GM23338 (cell line): ENCODE results near the gene PDE6A. TPM values are rescaled to one million over a fixed set of nuclear protein-coding genes. Genes with fewer than 3 reads are reported as not detected.

Source experiments
- ATAC-seq: fragments of 200-7000 bp; cut with Tn5 transposase; 3 replicates; pipeline ENCODE4 v1.9.1; 2020
- DNase-seq: peaks from one replicate; pipeline ENCODE4 v3.0.0-alpha.2; 2015; ENCODE audit warnings: low spot score
- H2AFZ ChIP-seq: fragments of 200-600 bp; sonication (generic); 2 replicates; pipeline ENCODE4 v1.8.0; 2016; ENCODE audit warnings: antibody characterized with exemption, mild to moderate bottlenecking, moderate library complexity
- H3F3A ChIP-seq: fragments of 200-600 bp; sonication (generic); replicated peaks from 2 replicates; pipeline ENCODE4 v1.8.0; 2017; ENCODE audit warnings: antibody characterized with exemption, mixed run types, low read depth
- H3K27ac ChIP-seq: fragments of 200-600 bp; sonication (generic); 2 replicates; pipeline ENCODE4 v1.6.1; 2016; ENCODE audit warnings: low read depth
- H3K27me3 ChIP-seq: fragments of 200-600 bp; sonication (generic); 2 replicates; pipeline ENCODE4 v1.8.0; 2016; ENCODE audit warnings: mild to moderate bottlenecking, mixed run types, moderate library complexity; ENCODE audit not compliant: insufficient read depth
- H3K36me3 ChIP-seq: fragments of 200-600 bp; sonication (generic); 2 replicates; pipeline ENCODE4 v1.8.0; 2016; ENCODE audit warnings: mild to moderate bottlenecking; ENCODE audit not compliant: insufficient read depth
- H3K4me1 ChIP-seq: fragments of 200-600 bp; sonication (generic); 2 replicates; pipeline ENCODE4 v1.8.0; 2016; ENCODE audit warnings: mild to moderate bottlenecking, moderate library complexity; ENCODE audit not compliant: insufficient read depth
- H3K4me2 ChIP-seq: fragments of 200-600 bp; sonication (generic); 2 replicates; pipeline ENCODE4 v1.7.1; 2017; ENCODE audit warnings: mixed run types
- H3K4me3 ChIP-seq: fragments of 200-600 bp; sonication (generic); 2 replicates; pipeline ENCODE4 v1.6.1; 2016; ENCODE audit warnings: mixed run types
- H3K79me2 ChIP-seq: fragments of 200-600 bp; sonication (generic); replicated peaks from 2 replicates; pipeline ENCODE4 v1.8.0; 2017; ENCODE audit warnings: mild to moderate bottlenecking; ENCODE audit not compliant: insufficient read depth
- H3K9me2 ChIP-seq: fragments of 200-600 bp; sonication (generic); 2 replicates; pipeline ENCODE4 v1.8.0; 2017; ENCODE audit not compliant: insufficient read depth
- H4K20me1 ChIP-seq: fragments of 200-600 bp; sonication (generic); replicated peaks from 2 replicates; pipeline ENCODE4 v1.8.0; 2017; ENCODE audit warnings: mild to moderate bottlenecking; ENCODE audit not compliant: insufficient read depth
- H3K27ac Mint-ChIP-seq: 2 replicates; pipeline ENCODE4 v1.8.0; 2020; ENCODE audit warnings: inconsistent platforms, mild to moderate bottlenecking, moderate library complexity, mixed read lengths
- H3K27me3 Mint-ChIP-seq: 3 replicates; pipeline ENCODE4 v1.8.0; 2022; ENCODE audit warnings: low read depth, mild to moderate bottlenecking, moderate library complexity, mixed read lengths, inconsistent platforms; ENCODE audit not compliant: insufficient read depth, poor library complexity
- H3K36me3 Mint-ChIP-seq: 3 replicates; pipeline ENCODE4 v1.8.0; 2021; ENCODE audit warnings: low read depth, mild to moderate bottlenecking, inconsistent platforms, moderate library complexity, mixed read lengths
- H3K4me1 Mint-ChIP-seq: 3 replicates; pipeline ENCODE4 v1.8.0; 2020; ENCODE audit warnings: mild to moderate bottlenecking, inconsistent platforms, mixed read lengths
- H3K4me3 Mint-ChIP-seq: 3 replicates; pipeline ENCODE4 v1.8.0; 2021; ENCODE audit warnings: moderate library complexity, mild to moderate bottlenecking, inconsistent platforms, mixed read lengths
- H3K9me3 Mint-ChIP-seq: 3 replicates; pipeline ENCODE4 v1.8.0; 2020; ENCODE audit warnings: moderate library complexity, mild to moderate bottlenecking, inconsistent platforms, mixed read lengths
- CREB1 ChIP-seq: fragments of 250-450 bp; sonication (Bioruptor Pico); IDR thresholded peaks from 2 replicates; pipeline ENCODE4 v1.5.0; 2020; ENCODE audit warnings: low read depth, mild to moderate bottlenecking, moderate library complexity
- CTCF ChIP-seq, 2 experiments: fragments of 200-600 bp in 1 of 2; sonication (generic) in 1 of 2; conservative IDR thresholded peaks; 2 replicates each; pipeline versions ENCODE4 v1.5.1 to v1.6.1; 2016 to 2017; ENCODE audit warnings: antibody characterized with exemption in 2 of 2, low read depth in 2 of 2, mild to moderate bottlenecking in 2 of 2, moderate library complexity in 1 of 2
- ETS1 ChIP-seq: IDR thresholded peaks from 2 replicates; pipeline ENCODE4 v1.6.1; 2016; ENCODE audit warnings: antibody characterized with exemption
- EZH2 ChIP-seq: fragments of 200-600 bp; sonication (generic); IDR thresholded peaks from one replicate; pipeline ENCODE4 v1.8.0; 2017; ENCODE audit warnings: antibody characterized with exemption, mild to moderate bottlenecking, low read depth; ENCODE audit not compliant: unreplicated experiment
- NANOG ChIP-seq: IDR thresholded peaks from 2 replicates; pipeline ENCODE4 v1.6.1; 2016; ENCODE audit warnings: antibody characterized with exemption, borderline replicate concordance
- POLR2AphosphoS5 ChIP-seq: IDR thresholded peaks from 2 replicates; pipeline ENCODE4 v1.6.1; 2016; ENCODE audit warnings: antibody characterized with exemption, low read depth
- ZNF462 ChIP-seq: fragments of 250-450 bp; sonication (Bioruptor Pico); IDR thresholded peaks from 2 replicates; pipeline ENCODE4 v1.5.0; 2020; ENCODE audit warnings: mild to moderate bottlenecking, moderate library complexity
- polyA plus RNA-seq: library from polyadenylated mRNA; unstranded; fragments of >200 nt; fragmentation: Nextera tagmentation; extraction: Ambion mirVana; gene quantifications from 2 replicates; pipeline ENCODE4 v1.2.1, GENCODE V29; 2016
- total RNA-seq: library from RNA; depleted of rRNA; stranded (reverse); fragments of >200 nt; shearing (Covaris generic); gene quantifications from 2 replicates; pipeline ENCODE4 v1.2.3, GENCODE V29; 2014

PDE6A gene
- total and polyA plus RNA-seq, 2 experiments from 2014 or later = 0.08 TPM; not detected in 1

- Mint-ChIP-seq H3K27me3 (peaks cover 8% of the 10 kb centered on the region), H3K27ac (peak within 1 kb of the TSS; percentile 98), H3K36me3 (no peaks in the 10 kb centered on the region), H3K4me1 (peaks cover 16% of the 10 kb centered on the region), H3K4me3 (peak within 1 kb of the TSS; percentile 95), H3K9me3 (no peaks in the 10 kb centered on the region; the same call in 2 of the 3 replicates)
- H2AFZ ChIP-seq = peak within 1 kb of the TSS; percentile 87
- no peaks in the 10 kb centered on the region for H3K9me2 ChIP-seq
- peaks cover 8% of the 10 kb centered on the region; the same call in 1 of the 2 replicates for H3F3A ChIP-seq
- ATAC-seq (peak; percentile 96), DNase-seq (peak; percentile 98)
- no peaks in the 10 kb centered on the region; the same call in 1 of the 2 replicates for H4K20me1 ChIP-seq
- peak within 1 kb of the TSS; percentile 95 for H3K27ac ChIP-seq
- TF ChIP-seq POLR2AphosphoS5 = peak; percentile 96
- no peak for TF ChIP-seq CTCF (conservative IDR thresholded peaks at IDR 0.05; ENCODE audit: low read depth in 2 of 2)
- TF ChIP-seq ETS1 = no peak; the same call in 1 of the 2 replicates
- TF ChIP-seq CREB1 = no peak
- peaks cover 11% of the 10 kb centered on the region for H3K27me3 ChIP-seq
- no peaks in the 10 kb centered on the region for H3K79me2 ChIP-seq
- no peaks in the 10 kb centered on the region for H3K36me3 ChIP-seq
- H3K4me3 ChIP-seq = peak within 1 kb of the TSS; percentile 89
- peak within 1 kb of the TSS; percentile 89 for H3K4me2 ChIP-seq
- peaks cover 10% of the 10 kb centered on the region; the same call in 1 of the 2 replicates for H3K4me1 ChIP-seq
Observed at GRCh38 chr5:149960272-149961185, 15.9 kb upstream of the PDE6A start, which contains the start of gene SLC26A2. Gene SLC26A2 (plus strand): TSS chr5:149960758. CDS start chr5:149977653, 16,895 bp downstream.

- no peaks in the 10 kb centered on the region; the same call in 1 of the 2 replicates for H4K20me1 ChIP-seq
- H3K36me3 ChIP-seq = no peaks in the 10 kb centered on the region
- H3K4me1 Mint-ChIP-seq = peaks cover 16% of the 10 kb centered on the region
- H3K27ac ChIP-seq = peak overlapping the region; percentile 95
- peaks cover 8% of the 10 kb centered on the region; the same call in 1 of the 2 replicates for H3F3A ChIP-seq
- peak overlapping the region; percentile 98 for H3K27ac Mint-ChIP-seq
- H3K27me3 ChIP-seq = peaks cover 11% of the 10 kb centered on the region
- no peaks in the 10 kb centered on the region for H3K9me2 ChIP-seq
- ATAC-seq = peak; percentile 16
- no peaks in the 10 kb centered on the region; the same call in 2 of the 3 replicates for H3K9me3 Mint-ChIP-seq
- H3K79me2 ChIP-seq = no peaks in the 10 kb centered on the region
- peaks cover 10% of the 10 kb centered on the region; the same call in 1 of the 2 replicates for H3K4me1 ChIP-seq
- peak; percentile 69 for DNase-seq
- H2AFZ ChIP-seq = peak overlapping the region; percentile 87
- H3K4me3 Mint-ChIP-seq = peak overlapping the region; percentile 95
- peaks cover 8% of the 10 kb centered on the region for H3K27me3 Mint-ChIP-seq
- peak overlapping the region; percentile 88 for H3K4me2 ChIP-seq
- peak overlapping the region; percentile 89 for H3K4me3 ChIP-seq
- H3K36me3 Mint-ChIP-seq = no peaks in the 10 kb centered on the region
- TF ChIP-seq CREB1 = 0 out of 2 replicates have a peak, but pooled peaks have one; percentile 46
- no peak for TF ChIP-seq EZH2
- no peak for TF ChIP-seq NANOG
- no peak for TF ChIP-seq ZNF462 (CRISPR knock-in tag)
Observed at GRCh38 chr5:149959406-149960236, 15.0 kb upstream of the PDE6A start.
